IMR-90 (cell line): Measurements from ENCODE around the gene ZP3. TPM values are rescaled to one million over a fixed set of nuclear protein-coding genes. Genes with fewer than 3 reads are reported as not detected.

Experiments used
- ATAC-seq: fragments of 200-7000 bp; cut with Tn5 transposase; 2 replicates; pipeline ENCODE4 v1.9.1; 2020; ENCODE audit warnings: low read depth, mild to moderate bottlenecking, moderate library complexity
- BruUV-seq: library from RNA; stranded (reverse); fragments of 400-500 nt; replicated peaks from 2 replicates; lab custom pipeline; 2021; lab: Mats Ljungman, UMichigan
- CTCF ChIA-PET: fragments of 300-600 bp; formaldehyde crosslinking; extraction: SDS; loops from one replicate; lab custom pipeline; 2021; ENCODE audit warnings: antibody characterized with exemption; lab: Yijun Ruan, JAX
- POLR2A ChIA-PET: fragments of 300-600 bp; sonication (Branson Sonifier 250); formaldehyde crosslinking; loops from one replicate; lab custom pipeline; 2022; ENCODE audit warnings: antibody characterized with exemption; ENCODE audit not compliant: unreplicated experiment; lab: Charles Lee
- DNase-seq: peaks from one replicate; pipeline ENCODE4 v3.0.0; 2013
- H2AFZ ChIP-seq: replicated peaks from 2 replicates; pipeline ENCODE3; 2013; ENCODE audit warnings: low read length, mild to moderate bottlenecking; ENCODE audit not compliant: poor library complexity
- H2AK5ac ChIP-seq: 2 replicates; pipeline ENCODE4 v1.6.1; 2013; ENCODE audit warnings: low read depth, low read length, inconsistent platforms
- H2AK9ac ChIP-seq: replicated peaks from 2 replicates; pipeline ENCODE3; 2013; ENCODE audit warnings: mild to moderate bottlenecking, low read depth, low read length, moderate library complexity; ENCODE audit not compliant: poor library complexity
- H2BK120ac ChIP-seq: 2 replicates; pipeline ENCODE4 v1.6.1; 2013; ENCODE audit warnings: low read depth, low read length, inconsistent platforms
- H2BK15ac ChIP-seq: 3 replicates; pipeline ENCODE4 v1.6.1; 2013; ENCODE audit warnings: low read depth, low read length, inconsistent platforms
- H2BK20ac ChIP-seq: 2 replicates; pipeline ENCODE4 v1.6.1; 2013; ENCODE audit warnings: low read depth, mild to moderate bottlenecking, inconsistent platforms, low read length, moderate library complexity
- H2BK5ac ChIP-seq: 2 replicates; pipeline ENCODE4 v1.6.1; 2013; ENCODE audit warnings: mild to moderate bottlenecking, low read depth, low read length, inconsistent platforms; ENCODE audit not compliant: poor library complexity, severe bottlenecking
- H3K14ac ChIP-seq: replicated peaks from 2 replicates; pipeline ENCODE4 v1.6.1; 2013; ENCODE audit warnings: low read depth, low read length, inconsistent platforms
- H3K18ac ChIP-seq: 2 replicates; pipeline ENCODE4 v1.6.1; 2013; ENCODE audit warnings: low read depth, low read length, control low read depth
- H3K23ac ChIP-seq: 2 replicates; pipeline ENCODE4 v1.6.1; 2013; ENCODE audit warnings: low read depth, low read length, inconsistent platforms
- H3K27ac ChIP-seq: 2 replicates; pipeline ENCODE4 v1.5.1; 2013; ENCODE audit warnings: mild to moderate bottlenecking, control low read depth, low read length; ENCODE audit not compliant: insufficient read depth
- H3K27me3 ChIP-seq: 2 replicates; pipeline ENCODE4 v1.6.1; 2013; ENCODE audit warnings: low read length; ENCODE audit not compliant: control insufficient read depth, insufficient read depth
- H3K36me3 ChIP-seq: 2 replicates; pipeline ENCODE4 v1.6.1; 2013; ENCODE audit warnings: low read length, mixed read lengths; ENCODE audit not compliant: control insufficient read depth, insufficient read depth
- H3K4ac ChIP-seq: 2 replicates; pipeline ENCODE4 v1.6.1; 2013; ENCODE audit warnings: low read depth, low read length, inconsistent platforms
- H3K4me1 ChIP-seq: 2 replicates; pipeline ENCODE4 v1.6.1; 2013; ENCODE audit warnings: low read length, mixed read lengths; ENCODE audit not compliant: control insufficient read depth, insufficient read depth
- H3K4me2 ChIP-seq: 2 replicates; pipeline ENCODE4 v1.6.1; 2013; ENCODE audit warnings: low read depth, mild to moderate bottlenecking, control low read depth, low read length, moderate library complexity
- H3K4me3 ChIP-seq: 2 replicates; pipeline ENCODE4 v1.5.1; 2013; ENCODE audit warnings: low read depth, mild to moderate bottlenecking, control low read depth, low read length, moderate library complexity; ENCODE audit not compliant: insufficient read depth
- H3K56ac ChIP-seq: 2 replicates; pipeline ENCODE4 v1.6.1; 2013; ENCODE audit warnings: low read length, inconsistent platforms; ENCODE audit not compliant: insufficient read depth; ENCODE audit errors: extremely low read depth
- H3K79me1 ChIP-seq, 2 experiments: 2 replicates each; pipeline ENCODE4 v1.6.1; 2013; ENCODE audit warnings: low read length in 2 of 2, inconsistent platforms in 1 of 2, low read depth in 1 of 2
- H3K9ac ChIP-seq: 2 replicates; pipeline ENCODE4 v1.6.1; 2013; ENCODE audit warnings: low read depth, low read length, control low read depth
- H3K9me1 ChIP-seq: 2 replicates; pipeline ENCODE4 v1.6.1; 2013; ENCODE audit warnings: low read length, inconsistent platforms; ENCODE audit not compliant: insufficient read depth
- H3K9me3 ChIP-seq: 2 replicates; pipeline ENCODE4 v1.6.1; 2013; ENCODE audit warnings: low read length; ENCODE audit not compliant: control insufficient read depth, insufficient read depth
- H4K20me1 ChIP-seq: 2 replicates; pipeline ENCODE4 v1.6.1; 2013; ENCODE audit warnings: low read length, inconsistent platforms; ENCODE audit not compliant: insufficient read depth
- H4K5ac ChIP-seq: 2 replicates; pipeline ENCODE4 v1.6.1; 2013; ENCODE audit warnings: mild to moderate bottlenecking, low read depth, low read length, control low read depth
- H4K8ac ChIP-seq, 2 experiments: 2 replicates each; pipeline ENCODE4 v1.6.1; 2013; ENCODE audit warnings: low read depth in 2 of 2, low read length in 2 of 2, control low read depth in 1 of 2, inconsistent platforms in 1 of 2
- H4K91ac ChIP-seq: 2 replicates; pipeline ENCODE4 v1.6.1; 2013; ENCODE audit warnings: low read depth, low read length, inconsistent platforms; ENCODE audit not compliant: insufficient read depth
- BHLHE40 ChIP-seq: fragments of 150-350 bp; IDR thresholded peaks from 2 replicates; pipeline ENCODE4 v1.6.1; 2016; ENCODE audit warnings: mild to moderate bottlenecking, low read depth, low read length
- CEBPB ChIP-seq: IDR thresholded peaks from 2 replicates; pipeline ENCODE4 v1.6.1; 2012; ENCODE audit warnings: low read depth, low read length, improper control_type of control experiment
- CTCF ChIP-seq: conservative IDR thresholded peaks from 2 replicates; pipeline ENCODE4 v1.5.1; 2012; ENCODE audit warnings: mild to moderate bottlenecking, low read depth, low read length, improper control_type of control experiment
- MAZ ChIP-seq: IDR thresholded peaks from 2 replicates; pipeline ENCODE4 v1.6.1; 2012; ENCODE audit warnings: low read depth, mild to moderate bottlenecking, low read length, improper control_type of control experiment, moderate library complexity, borderline replicate concordance
- MXI1 ChIP-seq: IDR thresholded peaks from 2 replicates; pipeline ENCODE4 v1.6.1; 2012; ENCODE audit warnings: low read depth, mild to moderate bottlenecking, low read length, moderate library complexity, borderline replicate concordance
- POLR2A ChIP-seq: IDR thresholded peaks from 2 replicates; pipeline ENCODE4 v1.6.1; 2012; ENCODE audit warnings: mild to moderate bottlenecking, low read depth, low read length
- RAD21 ChIP-seq: IDR thresholded peaks from 2 replicates; pipeline ENCODE4 v1.6.1; 2012; ENCODE audit warnings: low read length, improper control_type of control experiment
- RFX5 ChIP-seq: IDR thresholded peaks from 2 replicates; pipeline ENCODE4 v1.8.0; 2012; ENCODE audit warnings: low read depth, mild to moderate bottlenecking, low read length, moderate library complexity
- WGBS, 2 experiments: methylation state at CpG; one replicate each; pipeline versions ENCODE4 v1.1.5 to v1.1.7; 2013; ENCODE audit warnings: missing lambda C conversion rate in 2 of 2; ENCODE audit not compliant: insufficient read length in 1 of 2; ENCODE audit errors: extremely low coverage in 2 of 2; 5-methylcytosine and 5-hydroxymethylcytosine counted together
- dilution Hi-C: fragments of 300-500 bp; cut with HindIII; formaldehyde crosslinking; loops from one replicate; pipeline ENCODE4 v1.14.3; 2018; ENCODE audit warnings: low sequenced_read_pairs; ENCODE audit not compliant: unreplicated experiment
- in situ Hi-C: fragments of 300-500 bp; cut with MboI; formaldehyde crosslinking; loops from 3 replicates; pipeline ENCODE4 v1.14.3; 2019; ENCODE audit warnings: low sequenced_read_pairs, inconsistent platforms, mixed read lengths
- intact Hi-C: fragments of 100-400 bp; cut with micrococcal nuclease; formaldehyde crosslinking; loops from 2 replicates; pipeline ENCODE4 v1.10.0; 2022
- polyA plus RNA-seq, 3 experiments: library from polyadenylated mRNA; depleted of rRNA; stranded (reverse); fragments of >200 nt; gene quantifications; 2 replicates each; pipeline ENCODE4 v1.2.3, GENCODE V29; 2012; ENCODE audit warnings: low replicate concordance in 1 of 3
- total RNA-seq: library from RNA; depleted of rRNA; stranded (reverse); fragments of >200 nt; gene quantifications from 2 replicates; pipeline ENCODE4 v1.2.3, GENCODE V29; 2012
- TF ChIP-seq, protein P1 (sequence below): fragments of 150-350 bp; IDR thresholded peaks from 2 replicates; pipeline ENCODE4 v1.6.1; 2017; ENCODE audit warnings: mild to moderate bottlenecking, antibody characterized with exemption, low read length, low read depth

ZP3 gene
- total and polyA plus RNA-seq, 2 of the 4 experiments (the other 2 are of a cell fraction): 0.54 to 0.67 TPM

- dilution Hi-C loops: no loop called here
Observed at GRCh38 chr7:76411626-76412025, 13.1 kb upstream of the ZP3 start.

More at GRCh38 chr7:76411626-76412025, 13.1 kb upstream of the ZP3 start:
- intact Hi-C loops: no loop called here
- no peaks in the 10 kb centered on the region for H3K36me3 ChIP-seq
- H3K4ac ChIP-seq: no peak overlapping the region
- no peak overlapping the region for H2BK5ac ChIP-seq
- H3K79me1 ChIP-seq: no peaks in the 10 kb centered on the region
- no CpG with 5 or more reads among the region's 1 CpG for WGBS, 2 experiments
- H4K5ac ChIP-seq: no peak overlapping the region
- H3K56ac ChIP-seq: no peak overlapping the region
- H3K9me3 ChIP-seq: no peaks in the 10 kb centered on the region
- BruUV-seq: no TSS peak
- TF ChIP-seq MAZ: no peak
- no peak for TF ChIP-seq RFX5
- TF ChIP-seq, protein P1, sequence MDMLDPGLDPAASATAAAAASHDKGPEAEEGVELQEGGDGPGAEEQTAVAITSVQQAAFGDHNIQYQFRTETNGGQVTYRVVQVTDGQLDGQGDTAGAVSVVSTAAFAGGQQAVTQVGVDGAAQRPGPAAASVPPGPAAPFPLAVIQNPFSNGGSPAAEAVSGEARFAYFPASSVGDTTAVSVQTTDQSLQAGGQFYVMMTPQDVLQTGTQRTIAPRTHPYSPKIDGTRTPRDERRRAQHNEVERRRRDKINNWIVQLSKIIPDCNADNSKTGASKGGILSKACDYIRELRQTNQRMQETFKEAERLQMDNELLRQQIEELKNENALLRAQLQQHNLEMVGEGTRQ: no peak
- TF ChIP-seq CEBPB: no peak
- TF ChIP-seq MXI1: no peak
- TF ChIP-seq BHLHE40: no peak
- TF ChIP-seq POLR2A: no peak
- TF ChIP-seq RAD21: no peak
- TF ChIP-seq CTCF: no peak
- no peak overlapping the region for H2BK20ac ChIP-seq
- H2AK5ac ChIP-seq: no peak overlapping the region
- no peak overlapping the region for H2BK15ac ChIP-seq
- H2AFZ ChIP-seq: no peak overlapping the region
- no peaks in the 10 kb centered on the region for H3K4me1 ChIP-seq
- in situ Hi-C loops: no loop called here
- no peak overlapping the region for H3K4me2 ChIP-seq
- H3K27ac ChIP-seq: no peak overlapping the region
- POLR2A ChIA-PET: no interaction called here
- peaks cover 7% of the 10 kb centered on the region for H3K27me3 ChIP-seq
- no peak overlapping the region for H3K9ac ChIP-seq
- no peak overlapping the region for H3K4me3 ChIP-seq
- no peak for ATAC-seq
- H4K91ac ChIP-seq: no peak overlapping the region
- H4K20me1 ChIP-seq: no peaks in the 10 kb centered on the region
- H3K18ac ChIP-seq: no peak overlapping the region
- H4K8ac ChIP-seq: no peak overlapping the region
- no peak overlapping the region for H3K23ac ChIP-seq
- CTCF ChIA-PET: no interaction called here
- DNase-seq: no peak
- no peak overlapping the region for H2BK120ac ChIP-seq
- H3K14ac ChIP-seq: no peak overlapping the region
- H2AK9ac ChIP-seq: no peak overlapping the region
- H3K9me1 ChIP-seq: no peaks in the 10 kb centered on the region
